GM12891 (cell line): ENCODE data around the gene DHX34.

ENCODE experiments used
- POLR2A ChIP-seq: IDR thresholded peaks from 2 replicates; pipeline ENCODE4 v1.6.1; 2011; ENCODE audit warnings: low read depth, low read length, control low read depth
- POLR2AphosphoS5 ChIP-seq: IDR thresholded peaks from 2 replicates; pipeline ENCODE4 v1.6.1; 2011; ENCODE audit warnings: low read depth, low read length, control low read depth

- TF ChIP-seq POLR2A (no peak), POLR2AphosphoS5 (no peak)
These were observed 2.4 kb downstream of the DHX34 start for GRCh38 chr19:47351548-47351947.
